Activated B cell treated with CpG ODN at 0.5 μM for 24 hours (primary cell): Measurements from ENCODE around the gene FKBP10. TPM values are rescaled to one million over a fixed set of nuclear protein-coding genes. Genes with fewer than 3 reads are reported as not detected.

Experiments used
- ATAC-seq: fragments of 200-7000 bp; cut with Tn5 transposase; one replicate; pipeline ENCODE4 v1.10.0; 2021; ENCODE audit warnings: low read depth, mild to moderate bottlenecking, moderate library complexity
- CTCF ChIA-PET: fragments of 350-600 bp; sonication (Branson Sonifier 250); formaldehyde crosslinking; loops from one replicate; lab custom pipeline; 2021; ENCODE audit warnings: antibody characterized with exemption; lab: Charles Lee
- POLR2A ChIA-PET: fragments of 350-600 bp; sonication (Branson Sonifier 250); formaldehyde crosslinking; loops from one replicate; lab custom pipeline; 2021; ENCODE audit warnings: antibody characterized with exemption; lab: Charles Lee
- DNase-seq: peaks from one replicate; pipeline ENCODE4 v3.0.0; 2022
- H3K27ac Mint-ChIP-seq: one replicate; pipeline ENCODE4 v1.8.0; 2020; ENCODE audit warnings: mixed read lengths
- H3K27me3 Mint-ChIP-seq: one replicate; pipeline ENCODE4 v1.8.0; 2021; ENCODE audit warnings: mixed read lengths
- H3K36me3 Mint-ChIP-seq: one replicate; pipeline ENCODE4 v1.8.0; 2021; ENCODE audit warnings: low read depth, mixed read lengths
- H3K4me1 Mint-ChIP-seq: one replicate; pipeline ENCODE4 v1.8.0; 2021; ENCODE audit warnings: mixed read lengths
- H3K4me3 Mint-ChIP-seq: one replicate; pipeline ENCODE4 v1.8.0; 2020; ENCODE audit warnings: mild to moderate bottlenecking, mixed read lengths
- H3K9me3 Mint-ChIP-seq: one replicate; pipeline ENCODE4 v1.8.0; 2020; ENCODE audit warnings: mixed read lengths
- CTCF ChIP-seq: fragments of 200-600 bp; IDR thresholded peaks from one replicate; pipeline ENCODE4 v1.8.0; 2022; ENCODE audit warnings: antibody characterized with exemption, mild to moderate bottlenecking
- intact Hi-C: fragments of 100-400 bp; cut with micrococcal nuclease; formaldehyde crosslinking; loops from one replicate; pipeline ENCODE4 v1.15.1; 2024
- total RNA-seq: library from RNA; stranded (reverse); gene quantifications from 2 replicates; pipeline ENCODE4 v1.2.3, GENCODE V29; 2022

FKBP10 gene
- total RNA-seq, 1 donor from 2014 or later: 0.86 TPM

- TF ChIP-seq CTCF: no peak
- Mint-ChIP-seq H3K4me1 (peaks cover 15% of the 10 kb centered on the region), H3K27ac (no peak overlapping the region), H3K9me3 (no peaks in the 10 kb centered on the region), H3K36me3 (no peaks in the 10 kb centered on the region), H3K27me3 (peaks cover 9% of the 10 kb centered on the region), H3K4me3 (peak overlapping the region; percentile 67)
- DNase-seq (no peak), ATAC-seq (no peak)
- ChIA-PET POLR2A (no interaction called here), CTCF (interaction anchor here (1.4 kb wide), 1 partner anchor 27 kb away, joined by 3 read pairs; the partner anchor contains the start of gene JUP)
- intact Hi-C loops: no loop called here
These were observed 412 bp downstream of the FKBP10 start for GRCh38 chr17:41813152-41813680.

- no peaks in the 10 kb centered on the region for H3K36me3 Mint-ChIP-seq
- POLR2A ChIA-PET: no interaction called here
- peak overlapping the region; percentile 46 for H3K4me3 Mint-ChIP-seq
- intact Hi-C loops: no loop called here
- no peak for TF ChIP-seq CTCF
- CTCF ChIA-PET: interaction anchor here (1.4 kb wide), 1 partner anchor 27 kb away, joined by 3 read pairs; the partner anchor contains the start of gene JUP
- H3K27ac Mint-ChIP-seq: no peak overlapping the region
- peaks cover 9% of the 10 kb centered on the region for H3K27me3 Mint-ChIP-seq
- peaks cover 15% of the 10 kb centered on the region for H3K4me1 Mint-ChIP-seq
- ATAC-seq (no peak), DNase-seq (no peak)
- no peaks in the 10 kb centered on the region for H3K9me3 Mint-ChIP-seq
These were observed 908 bp downstream of the FKBP10 start for GRCh38 chr17:41813699-41814124.

- Mint-ChIP-seq H3K9me3 (no peaks in the 10 kb centered on the region), H3K36me3 (no peaks in the 10 kb centered on the region), H3K27ac (no peak overlapping the region), H3K27me3 (peaks cover 9% of the 10 kb centered on the region), H3K4me3 (no peak overlapping the region), H3K4me1 (peaks cover 15% of the 10 kb centered on the region)
- POLR2A ChIA-PET: no interaction called here
- DNase-seq (no peak), ATAC-seq (no peak)
- TF ChIP-seq CTCF: no peak
- intact Hi-C loops: no loop called here
- CTCF ChIA-PET: no interaction called here
These were observed 1.4 kb downstream of the FKBP10 start for GRCh38 chr17:41814195-41814594.

- intact Hi-C loops: no loop called here
- Mint-ChIP-seq H3K27me3 (peaks cover 6% of the 10 kb centered on the region), H3K4me3 (no peak overlapping the region), H3K27ac (no peak overlapping the region), H3K4me1 (peaks cover 12% of the 10 kb centered on the region), H3K9me3 (no peaks in the 10 kb centered on the region), H3K36me3 (no peaks in the 10 kb centered on the region)
- no peak for TF ChIP-seq CTCF
- CTCF ChIA-PET: no interaction called here
- no peak for DNase-seq
- ATAC-seq: no peak
- POLR2A ChIA-PET: no interaction called here
These were observed 4.0 kb downstream of the FKBP10 start for GRCh38 chr17:41816637-41817320.

GRCh38 chr17:41818024-41818423 is 5.2 kb downstream of the FKBP10 start:
- ChIA-PET CTCF (no interaction called here), POLR2A (interaction anchor here (0.6 to 0.8 kb wide), 3 partner anchors 47 to 148 kb away, joined by 3 to 11 read pairs (median 4); no protein-coding TSS in a partner anchor)
- Mint-ChIP-seq H3K27me3 (peaks cover 3% of the 10 kb centered on the region), H3K27ac (no peak overlapping the region), H3K4me3 (no peak overlapping the region), H3K9me3 (no peaks in the 10 kb centered on the region), H3K36me3 (no peaks in the 10 kb centered on the region), H3K4me1 (peaks cover 3% of the 10 kb centered on the region)
- intact Hi-C loops: no loop called here
- no peak for ATAC-seq
- TF ChIP-seq CTCF: no peak
- no peak for DNase-seq
